HG03060 (cell line): ENCODE data around the gene PTPN20.

Experiments used
- ATAC-seq: cut with Tn5 transposase; IDR thresholded peaks from one replicate; pipeline ENCODE4 v1.9.1; 2021; ENCODE audit warnings: low read depth, moderate number of reproducible peaks; ENCODE audit not compliant: unreplicated experiment

The PTPN20 gene

GRCh38 chr10:47046321-47047126, 135.3 kb downstream of the PTPN20 start:
- no peak for ATAC-seq

- ATAC-seq = no peak
Observed at GRCh38 chr10:47047127-47047504, 135.9 kb downstream of the PTPN20 start.

- ATAC-seq = no peak
Observed at GRCh38 chr10:47047577-47048525, 136.6 kb downstream of the PTPN20 start.

- ATAC-seq = no peak
Observed at GRCh38 chr10:47048526-47048905, 137.3 kb downstream of the PTPN20 start.

- ATAC-seq = no peak
Observed at GRCh38 chr10:47049056-47049851, 138.0 kb downstream of the PTPN20 start.

- ATAC-seq = no peak
Observed at GRCh38 chr10:47049906-47050305, 138.7 kb downstream of the PTPN20 start.

- ATAC-seq = no peak
Observed at GRCh38 chr10:47050618-47051455, 139.6 kb downstream of the PTPN20 start.

- no peak for ATAC-seq
Observed at GRCh38 chr10:47051741-47052238, 140.6 kb downstream of the PTPN20 start.
